H9 (cell line): ENCODE measurements around the gene BCL6. TPM values are rescaled to one million over a fixed set of nuclear protein-coding genes. Genes with fewer than 3 reads are reported as not detected.

ENCODE experiments used
- DNase-seq: peaks from one replicate; pipeline ENCODE4 v3.0.0-alpha.2; 2017
- H2AFZ ChIP-seq: one replicate; pipeline ENCODE4 v1.6.1; 2013; ENCODE audit warnings: mild to moderate bottlenecking, low read length, control low read depth, moderate library complexity
- H2AK5ac ChIP-seq: 2 replicates; pipeline ENCODE4 v1.6.1; 2013; ENCODE audit warnings: low read length, control low read depth, mixed read lengths; ENCODE audit not compliant: insufficient read length
- H2BK120ac ChIP-seq: one replicate; pipeline ENCODE4 v1.6.1; 2013; ENCODE audit warnings: low read depth, mild to moderate bottlenecking, low read length, control low read depth, inconsistent platforms; ENCODE audit not compliant: poor library complexity, severe bottlenecking
- H2BK12ac ChIP-seq: 2 replicates; pipeline ENCODE4 v1.6.1; 2013; ENCODE audit warnings: low read length, control low read depth, mixed read lengths, low read depth; ENCODE audit not compliant: insufficient read length
- H2BK15ac ChIP-seq: 2 replicates; pipeline ENCODE4 v1.6.1; 2013; ENCODE audit warnings: low read depth, low read length, control low read depth
- H2BK20ac ChIP-seq: one replicate; pipeline ENCODE4 v1.6.1; 2013; ENCODE audit warnings: low read depth, mild to moderate bottlenecking, low read length, control low read depth, inconsistent platforms; ENCODE audit not compliant: poor library complexity, severe bottlenecking
- H2BK5ac ChIP-seq: 2 replicates; pipeline ENCODE4 v1.6.1; 2013; ENCODE audit warnings: low read length, control low read depth, mixed read lengths; ENCODE audit not compliant: insufficient read length
- H3K14ac ChIP-seq: 2 replicates; pipeline ENCODE4 v1.6.1; 2013; ENCODE audit warnings: low read length, control low read depth; ENCODE audit not compliant: insufficient read depth
- H3K18ac ChIP-seq: 2 replicates; pipeline ENCODE4 v1.6.1; 2013; ENCODE audit warnings: low read depth, mild to moderate bottlenecking, mixed read lengths, low read length, control low read depth; ENCODE audit not compliant: insufficient read length
- H3K23ac ChIP-seq: 2 replicates; pipeline ENCODE4 v1.6.1; 2013; ENCODE audit warnings: low read length, control low read depth, mixed read lengths, low read depth; ENCODE audit not compliant: insufficient read length
- H3K23me2 ChIP-seq: 2 replicates; pipeline ENCODE4 v1.6.1; 2013; ENCODE audit warnings: low read depth, mild to moderate bottlenecking, mixed read lengths, low read length, control low read depth; ENCODE audit not compliant: insufficient read length, poor library complexity, severe bottlenecking
- H3K27ac ChIP-seq: 2 replicates; pipeline ENCODE4 v1.5.1; 2013; ENCODE audit warnings: low read length, control low read depth, mixed read lengths, low read depth; ENCODE audit not compliant: insufficient read length
- H3K27me3 ChIP-seq: 2 replicates; pipeline ENCODE4 v1.6.1; 2013; ENCODE audit warnings: low read length, control low read depth, inconsistent platforms; ENCODE audit not compliant: insufficient read depth
- H3K4ac ChIP-seq: 2 replicates; pipeline ENCODE4 v1.6.1; 2013; ENCODE audit warnings: low read depth, mild to moderate bottlenecking, control low read depth, inconsistent platforms, low read length, moderate library complexity
- H3K4me1 ChIP-seq: 2 replicates; pipeline ENCODE4 v1.6.1; 2013; ENCODE audit warnings: low read length, control low read depth, inconsistent platforms; ENCODE audit not compliant: insufficient read depth
- H3K4me2 ChIP-seq: 2 replicates; pipeline ENCODE4 v1.6.1; 2013; ENCODE audit warnings: low read length, control low read depth, mixed read lengths; ENCODE audit not compliant: insufficient read length, insufficient read depth
- H3K56ac ChIP-seq: 2 replicates; pipeline ENCODE4 v1.6.1; 2013; ENCODE audit warnings: low read depth, mild to moderate bottlenecking, mixed read lengths, low read length, control low read depth; ENCODE audit not compliant: insufficient read length
- H3K79me1 ChIP-seq: 2 replicates; pipeline ENCODE4 v1.6.1; 2013; ENCODE audit warnings: low read depth, mild to moderate bottlenecking, moderate library complexity, low read length, control low read depth, inconsistent platforms; ENCODE audit not compliant: insufficient read depth, poor library complexity, severe bottlenecking
- H3K79me2 ChIP-seq: 2 replicates; pipeline ENCODE4 v1.6.1; 2013; ENCODE audit warnings: low read length, control low read depth, inconsistent platforms; ENCODE audit not compliant: insufficient read depth
- H3K9ac ChIP-seq: 2 replicates; pipeline ENCODE4 v1.6.1; 2013; ENCODE audit warnings: low read length, control low read depth, mixed read lengths; ENCODE audit not compliant: insufficient read length; ENCODE audit errors: extremely low read depth
- H3K9me3 ChIP-seq: one replicate; pipeline ENCODE4 v1.6.1; 2013; ENCODE audit warnings: low read depth, low read length, inconsistent platforms; ENCODE audit not compliant: control insufficient read depth
- H3T11ph ChIP-seq: one replicate; pipeline ENCODE4 v1.6.1; 2013; ENCODE audit warnings: mild to moderate bottlenecking, low read length, control low read depth, inconsistent platforms
- H4K20me1 ChIP-seq: one replicate; pipeline ENCODE4 v1.6.1; 2013; ENCODE audit not compliant: control insufficient read depth, insufficient read length, insufficient read depth
- H4K5ac ChIP-seq: 2 replicates; pipeline ENCODE4 v1.6.1; 2013; ENCODE audit warnings: low read depth, mild to moderate bottlenecking, mixed read lengths, low read length, control low read depth; ENCODE audit not compliant: insufficient read length
- H4K8ac ChIP-seq: replicated peaks from 2 replicates; pipeline ENCODE4 v1.6.1; 2013; ENCODE audit warnings: low read length, control low read depth, mixed read lengths, low read depth; ENCODE audit not compliant: insufficient read length
- H4K91ac ChIP-seq: 2 replicates; pipeline ENCODE4 v1.6.1; 2013; ENCODE audit warnings: low read depth, mild to moderate bottlenecking, moderate library complexity, mixed read lengths, low read length, control low read depth; ENCODE audit not compliant: insufficient read length
- H3K27ac Mint-ChIP-seq, 3 experiments: 2 replicates in 2 of 3; 3 replicates in 1 of 3; pipeline ENCODE4 v1.8.0; 2020 to 2021; ENCODE audit warnings: mixed read lengths in 3 of 3, mild to moderate bottlenecking in 1 of 3, moderate library complexity in 1 of 3
- H3K27me3 Mint-ChIP-seq: 2 replicates; pipeline ENCODE4 v1.8.0; 2021; ENCODE audit warnings: low read depth, mild to moderate bottlenecking, moderate library complexity, mixed read lengths
- H3K36me3 Mint-ChIP-seq, 3 experiments: 2 replicates in 2 of 3; 3 replicates in 1 of 3; pipeline ENCODE4 v1.8.0; 2020 to 2021; ENCODE audit warnings: low read depth in 3 of 3, mixed read lengths in 3 of 3; ENCODE audit not compliant: insufficient read depth in 1 of 3
- H3K4me1 Mint-ChIP-seq, 2 experiments: 2 replicates each; pipeline ENCODE4 v1.8.0; 2020; ENCODE audit warnings: mixed read lengths in 2 of 2
- H3K4me3 Mint-ChIP-seq, 2 experiments: 2 replicates in 1 of 2; 3 replicates in 1 of 2; pipeline ENCODE4 v1.8.0; 2020 to 2021; ENCODE audit warnings: mild to moderate bottlenecking in 2 of 2, mixed read lengths in 2 of 2, moderate library complexity in 1 of 2
- H3K9me3 Mint-ChIP-seq, 2 experiments: 2 replicates in 1 of 2; 3 replicates in 1 of 2; pipeline ENCODE4 v1.8.0; 2020; ENCODE audit warnings: mild to moderate bottlenecking in 2 of 2, mixed read lengths in 2 of 2, moderate library complexity in 1 of 2
- CTCF ChIP-seq: fragments of 200-600 bp; sonication (generic); conservative IDR thresholded peaks from 3 replicates; pipeline ENCODE4 v1.8.0; 2021; ENCODE audit warnings: antibody characterized with exemption, mild to moderate bottlenecking
- WGBS: extraction: QIAGEN DNeasy Blood & Tissue Kit; methylation state at CpG from one replicate; pipeline ENCODE4 v1.1.7; 2013; ENCODE audit warnings: missing lambda C conversion rate, low lambda C conversion rate, mixed read lengths; ENCODE audit not compliant: insufficient read length; ENCODE audit errors: extremely low coverage; 5-methylcytosine and 5-hydroxymethylcytosine counted together
- total RNA-seq: library from RNA; stranded (reverse); gene quantifications from 2 replicates; pipeline ENCODE4 v1.2.1, GENCODE V29; 2021

BCL6 gene
- total RNA-seq, 1 experiment from 2014 or later: 3.4 TPM

GRCh38 chr3:187738331-187739093 lies 6.8 kb downstream of the BCL6 start:
- H3K4me1 Mint-ChIP-seq: peaks cover 44 to 53% of the 10 kb centered on the region in 2 experiments
- Histone ChIP-seq H3K79me1 (no peaks in the 10 kb centered on the region), H3K27me3 (peaks cover 4% of the 10 kb centered on the region; the same call in 1 of the 2 replicates), H2BK12ac (no peak overlapping the region), H2BK120ac (no peak overlapping the region), H4K5ac (no peak overlapping the region), H2BK20ac (no peak overlapping the region), H3K56ac (no peak overlapping the region), H3T11ph (no peak overlapping the region), H3K27ac (no peak overlapping the region), H3K18ac (peak overlapping the region; percentile 59), H3K14ac (peak overlapping the region; percentile 87; the same call in 1 of the 2 replicates), H4K91ac (no peak overlapping the region), H3K79me2 (0 out of 2 replicates have a peak, but pooled peaks cover 1% of the 10 kb centered on the region), H3K23me2 (peaks cover 38% of the 10 kb centered on the region), H3K4me2 (peak overlapping the region; percentile 98), H2BK5ac (no peak overlapping the region), H3K4ac (no peak overlapping the region), H2AK5ac (no peak overlapping the region), H3K23ac (no peak overlapping the region), H4K20me1 (no peaks in the 10 kb centered on the region), H2BK15ac (no peak overlapping the region), H2AFZ (peak overlapping the region; percentile 93), H3K9me3 (no peaks in the 10 kb centered on the region), H3K9ac (peak overlapping the region; percentile 72), H4K8ac (no peak overlapping the region), H3K4me1 (peaks cover 10% of the 10 kb centered on the region; the same call in 1 of the 2 replicates)
- no peaks in the 10 kb centered on the region for H3K9me3 Mint-ChIP-seq
- H3K27ac Mint-ChIP-seq: peak overlapping the region; percentile 52 to 95 (median 94); a peak in 6 of 7 replicates
- no CpG with 5 or more reads among the region's 43 CpGs for WGBS
- H3K27me3 Mint-ChIP-seq: peaks cover 38% of the 10 kb centered on the region
- DNase-seq: peak; percentile 89
- peak overlapping the region; percentile 85 to 92 for H3K4me3 Mint-ChIP-seq
- peak; percentile 77 for TF ChIP-seq CTCF
- H3K36me3 Mint-ChIP-seq: peaks cover 0 to 2% (median under 1%) of the 10 kb centered on the region in 3 experiments; a peak in 3 of 7 replicates
